K562 (cell line): ENCODE measurements around the gene CLASP1. TPM values are rescaled to one million over a fixed set of nuclear protein-coding genes. Genes with fewer than 3 reads are reported as not detected.

ENCODE experiments used
- ATAC-seq: fragments of 200-7000 bp; cut with Tn5 transposase; 3 replicates; pipeline ENCODE4 v1.9.1; 2020; ENCODE audit warnings: moderate library complexity
- BruUV-seq: library from RNA; stranded (reverse); fragments of 400-500 nt; replicated peaks from 2 replicates; lab custom pipeline; 2021; lab: Mats Ljungman, UMichigan
- CTCF ChIA-PET: fragments of 300-600 bp; formaldehyde crosslinking; extraction: SDS; loops from one replicate; lab custom pipeline; 2021; ENCODE audit warnings: low intra/inter-chr PET ratio; lab: Yijun Ruan, JAX
- POLR2A ChIA-PET: fragments of 300-600, 350-650 bp; sonication (Branson Sonifier 250); formaldehyde crosslinking; extraction: SDS; loops from one replicate; lab custom pipeline; 2021; ENCODE audit warnings: antibody characterized with exemption, inconsistent platforms; lab: Yijun Ruan, JAX
- DNase-seq, 4 experiments: peaks; one replicate each; pipeline versions ENCODE4 v3.0.0 to v3.0.0-alpha.2; 2011 to 2018; ENCODE audit warnings: low spot score in 3 of 4, mixed read lengths in 3 of 4; ENCODE audit errors: extremely low read depth in 1 of 4
- FAIRE-seq: peaks from 2 replicates; lab custom pipeline; 2011; peaks lifted over from hg19 to GRCh38; lab: Jason Lieb, UNC
- H2AFZ ChIP-seq: 2 replicates; pipeline ENCODE4 v1.6.0; 2011; ENCODE audit warnings: low read depth, low read length, control low read depth, inconsistent platforms
- H3K27ac ChIP-seq: fragments of 200-600 bp; 3 replicates; pipeline ENCODE4 v1.8.0; 2011; ENCODE audit warnings: low read depth, mild to moderate bottlenecking, control low read depth, inconsistent platforms, low read length, moderate library complexity, mixed read lengths; ENCODE audit errors: extremely low read depth
- H3K27me3 ChIP-seq, 2 experiments: fragments of 300-600 bp in 1 of 2; 2 replicates in 1 of 2; 3 replicates in 1 of 2; pipeline versions ENCODE4 v1.6.0 to v1.8.0; 2011; ENCODE audit warnings: inconsistent platforms in 2 of 2, low read length in 2 of 2, mild to moderate bottlenecking in 1 of 2, mixed read lengths in 1 of 2, moderate library complexity in 1 of 2; ENCODE audit not compliant: control insufficient read depth in 2 of 2, insufficient read depth in 2 of 2
- H3K36me3 ChIP-seq: fragments of 300-600 bp; 3 replicates; pipeline ENCODE4 v1.8.0; 2011; ENCODE audit warnings: mild to moderate bottlenecking, low read length, inconsistent platforms; ENCODE audit not compliant: control insufficient read depth, insufficient read depth
- H3K4me1 ChIP-seq, 2 experiments: fragments of 200-600 bp in 1 of 2; replicated peaks in 1 of 2; 2 replicates in 1 of 2; 3 replicates in 1 of 2; pipeline versions ENCODE4 v1.5.1 to v1.8.0; 2011; ENCODE audit warnings: inconsistent platforms in 2 of 2, low read length in 2 of 2, mild to moderate bottlenecking in 1 of 2, mixed read lengths in 1 of 2, moderate library complexity in 1 of 2; ENCODE audit not compliant: control insufficient read depth in 2 of 2, insufficient read depth in 2 of 2
- H3K4me2 ChIP-seq: 2 replicates; pipeline ENCODE4 v1.6.1; 2011; ENCODE audit warnings: low read length, control low read depth, inconsistent platforms, mixed read lengths; ENCODE audit not compliant: insufficient read depth
- H3K4me3 ChIP-seq: fragments of 200-600 bp; sonication (generic), shearing (Covaris generic); 2 replicates; pipeline ENCODE4 v1.5.1; 2016; ENCODE audit warnings: control low read depth, inconsistent platforms
- H3K79me2 ChIP-seq: fragments of 200-600 bp; 3 replicates; pipeline ENCODE4 v1.8.0; 2011; ENCODE audit warnings: low read length, inconsistent platforms; ENCODE audit not compliant: control insufficient read depth, insufficient read depth
- H3K9ac ChIP-seq, 2 experiments: 2 replicates each; pipeline versions ENCODE4 v1.6.0 to v1.6.1; 2011; ENCODE audit warnings: low read depth in 2 of 2, low read length in 2 of 2, control low read depth in 1 of 2, inconsistent platforms in 1 of 2, mild to moderate bottlenecking in 1 of 2, mixed read lengths in 1 of 2; ENCODE audit not compliant: insufficient read depth in 1 of 2
- H3K9me1 ChIP-seq: one replicate; pipeline ENCODE4 v1.6.0; 2011; ENCODE audit warnings: inconsistent platforms, mild to moderate bottlenecking, low read length, moderate library complexity; ENCODE audit not compliant: control insufficient read depth, insufficient read depth
- H3K9me3 ChIP-seq: replicated peaks from 2 replicates; pipeline ENCODE4 v1.5.1; 2011; ENCODE audit warnings: low read depth, low read length, inconsistent platforms; ENCODE audit not compliant: control insufficient read depth, insufficient read depth
- H4K20me1 ChIP-seq: replicated peaks from 2 replicates; pipeline ENCODE4 v1.6.1; 2011; ENCODE audit warnings: low read length, inconsistent platforms, mixed read lengths; ENCODE audit not compliant: control insufficient read depth, insufficient read depth
- ARID1B ChIP-seq: fragments of 450-650 bp; IDR thresholded peaks from 2 replicates; pipeline ENCODE4 v1.6.1; 2016; ENCODE audit warnings: antibody characterized with exemption, mild to moderate bottlenecking, inconsistent platforms
- ETV1 ChIP-seq: fragments of 450-650 bp; conservative IDR thresholded peaks from 2 replicates; pipeline ENCODE4 v1.6.1; 2016; ENCODE audit warnings: missing genetic modification characterization, control low read depth, low read depth, missing compliant biosample characterization
- NONO ChIP-seq, 2 experiments: fragments of 200-400 bp in 1 of 2; fragments of 450-650 bp in 1 of 2; formaldehyde crosslinking in 1 of 2; IDR thresholded peaks; 2 replicates each; pipeline ENCODE4 v1.6.1; 2017; ENCODE audit warnings: low read depth in 2 of 2, mild to moderate bottlenecking in 2 of 2, moderate library complexity in 2 of 2, low read length in 1 of 2
- NR2F6 ChIP-seq: fragments of 450-650 bp; formaldehyde crosslinking; IDR thresholded peaks from 2 replicates; pipeline ENCODE4 v1.4.0; 2020; ENCODE audit warnings: mild to moderate bottlenecking
- PTTG1 ChIP-seq: fragments of 450-650 bp; IDR thresholded peaks from 2 replicates; pipeline ENCODE4 v1.6.1; 2016; ENCODE audit warnings: low read depth, mild to moderate bottlenecking, missing genetic modification characterization, missing compliant biosample characterization
- RB1 ChIP-seq: fragments of 450-650 bp; IDR thresholded peaks from 2 replicates; pipeline ENCODE4 v1.6.1; 2017; ENCODE audit warnings: low read depth, mild to moderate bottlenecking
- SIN3A ChIP-seq, 2 experiments: fragments of 150-350 bp in 1 of 2; IDR thresholded peaks; 2 replicates each; pipeline ENCODE4 v1.6.1; 2011 to 2016; ENCODE audit warnings: borderline replicate concordance in 2 of 2, low read depth in 2 of 2, low read length in 2 of 2, mild to moderate bottlenecking in 2 of 2, moderate library complexity in 2 of 2; ENCODE audit not compliant: control insufficient read depth in 1 of 2
- TEAD1 ChIP-seq, 2 experiments: fragments of 450-650 bp in 1 of 2; sonication (generic) in 1 of 2; formaldehyde crosslinking; IDR thresholded peaks; 2 replicates each; pipeline versions ENCODE4 v1.4.0 to v1.8.0; 2020 to 2022; ENCODE audit warnings: mild to moderate bottlenecking in 2 of 2, missing genetic modification reagents in 1 of 2
- ZNF212 ChIP-seq: fragments of 450-650 bp; formaldehyde crosslinking; IDR thresholded peaks from 2 replicates; pipeline ENCODE4 v1.4.0; 2020; ENCODE audit warnings: mild to moderate bottlenecking
- ZNF239 ChIP-seq: fragments of 250-450 bp; sonication (Bioruptor Pico); IDR thresholded peaks from 2 replicates; pipeline ENCODE4 v1.4.0; 2020; ENCODE audit warnings: mild to moderate bottlenecking
- ZNF589 ChIP-seq: fragments of 200-800 bp; sonication (Bioruptor generic); IDR thresholded peaks from 2 replicates; pipeline ENCODE4 v1.6.1; 2016; ENCODE audit warnings: low read depth, missing genetic modification characterization, missing compliant biosample characterization
- ZNF699 ChIP-seq: fragments of 250-450 bp; sonication (Bioruptor Pico); IDR thresholded peaks from 2 replicates; pipeline ENCODE4 v1.8.0; 2021; ENCODE audit warnings: mild to moderate bottlenecking, moderate library complexity; ENCODE audit not compliant: insufficient replicate concordance
- WGBS: fragments of 100-300 bp; shearing (Covaris generic); methylation state at CpG from one replicate; pipeline ENCODE4 v1.1.6; 2016; ENCODE audit warnings: low coverage, mixed read lengths; ENCODE audit not compliant: insufficient coverage; ENCODE audit errors: missing lambda C conversion rate; 5-methylcytosine and 5-hydroxymethylcytosine counted together
- in situ Hi-C: fragments of 300-500 bp; cut with MboI; formaldehyde crosslinking; loops from 4 replicates; pipeline ENCODE4 v1.15.0; 2018; ENCODE audit warnings: inconsistent platforms, mixed read lengths
- intact Hi-C: fragments of 100-400 bp; cut with micrococcal nuclease; formaldehyde crosslinking; loops from 2 replicates; pipeline ENCODE4 v1.14.2; 2022
- polyA plus RNA-seq, 8 experiments: library from polyadenylated mRNA; depleted of rRNA in 4 of 8; stranded (reverse) in 5 of 8; unstranded in 3 of 8; fragments of >200 nt; fragmentation: Nextera tagmentation in 2 of 8; fragmentation: Illumina TruSeq in 1 of 8; extraction: Ambion mirVana in 2 of 8; extraction: Trizol in 1 of 8; gene quantifications; 2 replicates each; pipeline versions ENCODE4 v1.2.1 to v1.2.3, GENCODE V29; 2011 to 2014; ENCODE audit warnings: inconsistent platforms in 1 of 8, missing spikeins in 1 of 8
- total RNA-seq, 7 experiments: library from RNA; depleted of rRNA in 6 of 7; stranded (reverse); fragments of >200 nt in 6 of 7; fragmentation: Illumina TruSeq in 2 of 7; extraction: Trizol in 2 of 7; gene quantifications; 2 replicates each; pipeline versions ENCODE4 v1.2.1 to v1.2.3, GENCODE V29; 2011 to 2021; ENCODE audit warnings: low replicate concordance in 1 of 7
- TF ChIP-seq, protein P1 (sequence below): fragments of 450-650 bp; formaldehyde crosslinking; IDR thresholded peaks from 2 replicates; pipeline ENCODE4 v1.4.0; 2022; ENCODE audit warnings: missing genetic modification characterization

The CLASP1 gene
- total and polyA plus RNA-seq, 9 of the 15 experiments (the other 6 are each of a cell fraction or from before 2014, with no cell fraction given), result 1.7 to 40.3 (median 20.7) TPM

GRCh38 chr2:121608367-121608766 lies 40.9 kb downstream of the CLASP1 start (continued):
- no peak for TF ChIP-seq ETV1 (tag)
- no peak for TF ChIP-seq ZNF239 (CRISPR knock-in tag)
- no peak for TF ChIP-seq ARID1B
- TF ChIP-seq NR2F6 (CRISPR knock-in tag), result no peak

- no peak overlapping the region for H2AFZ ChIP-seq
- no peak overlapping the region for H3K9ac ChIP-seq
- no peak overlapping the region for H3K4me2 ChIP-seq
- peaks cover 43% of the 10 kb centered on the region for H3K79me2 ChIP-seq
- no peaks in the 10 kb centered on the region for H3K27me3 ChIP-seq
- FAIRE-seq, result no peak
- no peaks in the 10 kb centered on the region for H3K9me3 ChIP-seq
- ChIA-PET CTCF (no interaction called here), POLR2A (interaction anchor here (0.7 to 1.9 kb wide), 2 partner anchors 10 to 11 kb away, joined by 3 to 5 read pairs; no protein-coding TSS in a partner anchor)
- WGBS, result 72% methylated on average over 11 of the region's 11 CpGs
- ATAC-seq, result peak; percentile 33; the same call in 2 of the 3 replicates
- no peaks in the 10 kb centered on the region for H3K9me1 ChIP-seq
- no peaks in the 10 kb centered on the region; a peak in 1 of 5 replicates for H3K4me1 ChIP-seq
- peaks cover 19% of the 10 kb centered on the region; the same call in 2 of the 3 replicates for H3K36me3 ChIP-seq
- no peak for DNase-seq
- no peak overlapping the region for H3K4me3 ChIP-seq
- no peak overlapping the region for H3K27ac ChIP-seq
- H4K20me1 ChIP-seq, result no peaks in the 10 kb centered on the region
- in situ Hi-C loops, result no loop called here
- BruUV-seq, result no TSS peak
- intact Hi-C loops, result no loop called here
- TF ChIP-seq TEAD1 (CRISPR knock-in tag; IDR thresholded peaks at IDR 0.05) (no peak), ZNF589 (CRISPR knock-in tag) (no peak), SIN3A (IDR thresholded peaks at IDR 0.05; ENCODE audit: borderline replicate concordance in 2 of 2, control insufficient read depth in 1 of 2, low read depth in 2 of 2, low read length in 2 of 2) (no peak), ZNF212 (CRISPR knock-in tag) (no peak), NONO (IDR thresholded peaks at IDR 0.05; ENCODE audit: low read depth in 2 of 2, low read length in 1 of 2) (no peak), PTTG1 (tag) (no peak), ZNF699 (no peak), RB1 (no peak)
- TF ChIP-seq, protein P1, sequence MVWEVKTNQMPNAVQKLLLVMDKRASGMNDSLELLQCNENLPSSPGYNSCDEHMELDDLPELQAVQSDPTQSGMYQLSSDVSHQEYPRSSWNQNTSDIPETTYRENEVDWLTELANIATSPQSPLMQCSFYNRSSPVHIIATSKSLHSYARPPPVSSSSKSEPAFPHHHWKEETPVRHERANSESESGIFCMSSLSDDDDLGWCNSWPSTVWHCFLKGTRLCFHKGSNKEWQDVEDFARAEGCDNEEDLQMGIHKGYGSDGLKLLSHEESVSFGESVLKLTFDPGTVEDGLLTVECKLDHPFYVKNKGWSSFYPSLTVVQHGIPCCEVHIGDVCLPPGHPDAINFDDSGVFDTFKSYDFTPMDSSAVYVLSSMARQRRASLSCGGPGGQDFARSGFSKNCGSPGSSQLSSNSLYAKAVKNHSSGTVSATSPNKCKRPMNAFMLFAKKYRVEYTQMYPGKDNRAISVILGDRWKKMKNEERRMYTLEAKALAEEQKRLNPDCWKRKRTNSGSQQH (CRISPR knock-in tag), result no peak
These were observed 43.2 kb downstream of the CLASP1 start for GRCh38 chr2:121605820-121606733.
